GM12892 (cell line): ENCODE results near the gene KRTAP5-1.

Source experiments
- POLR2A ChIP-seq: IDR thresholded peaks from 2 replicates; pipeline ENCODE4 v1.6.1; 2011; ENCODE audit warnings: low read depth, low read length, control low read depth
- TAF1 ChIP-seq: IDR thresholded peaks from 2 replicates; pipeline ENCODE4 v1.6.1; 2011; ENCODE audit warnings: low read depth, mild to moderate bottlenecking, control low read depth, low read length, borderline replicate concordance

GRCh38 chr11:1619449-1619848 lies 34.4 kb upstream of the KRTAP5-1 start:
- TF ChIP-seq POLR2A (no peak), TAF1 (no peak)
